HG02763 (cell line): ENCODE data around the gene ARL11.

Experiments
- ATAC-seq: cut with Tn5 transposase; IDR thresholded peaks from one replicate; pipeline ENCODE4 v1.9.1; 2021; ENCODE audit warnings: mild to moderate bottlenecking, moderate library complexity; ENCODE audit not compliant: unreplicated experiment

Gene ARL11

GRCh38 chr13:49646688-49647087, 18.4 kb downstream of the ARL11 start:
- no peak for ATAC-seq

GRCh38 chr13:49649244-49649962, 21.1 kb downstream of the ARL11 start:
- no peak for ATAC-seq

- ATAC-seq = no peak
These were observed 21.6 kb downstream of the ARL11 start for GRCh38 chr13:49649963-49650312.

- no peak for ATAC-seq
These were observed 23.5 kb downstream of the ARL11 start for GRCh38 chr13:49651570-49652354.

GRCh38 chr13:49652355-49653305, 24.3 kb downstream of the ARL11 start:
- ATAC-seq = no peak

- no peak for ATAC-seq
These were observed 25.2 kb downstream of the ARL11 start for GRCh38 chr13:49653478-49653877.

- no peak for ATAC-seq
These were observed 25.7 kb downstream of the ARL11 start for GRCh38 chr13:49654011-49654410.

GRCh38 chr13:49655906-49656305, 27.6 kb downstream of the ARL11 start:
- no peak for ATAC-seq

- ATAC-seq = no peak
These were observed 28.9 kb downstream of the ARL11 start for GRCh38 chr13:49657241-49657641.

GRCh38 chr13:49664606-49665005, 36.3 kb downstream of the ARL11 start:
- ATAC-seq = no peak

GRCh38 chr13:49667773-49668172, 39.5 kb downstream of the ARL11 start:
- no peak for ATAC-seq

GRCh38 chr13:49669735-49670309, 41.5 kb downstream of the ARL11 start:
- ATAC-seq = peak; percentile 53

- no peak for ATAC-seq
These were observed 42.5 kb downstream of the ARL11 start for GRCh38 chr13:49670828-49671227.

- no peak for ATAC-seq
These were observed 48.4 kb downstream of the ARL11 start for GRCh38 chr13:49676581-49677298.

- no peak for ATAC-seq
These were observed 50.0 kb downstream of the ARL11 start for GRCh38 chr13:49678191-49678914.

GRCh38 chr13:49679246-49679645, 50.9 kb downstream of the ARL11 start:
- no peak for ATAC-seq

- ATAC-seq = no peak
These were observed 53.6 kb downstream of the ARL11 start for GRCh38 chr13:49681842-49682435.
